SK-N-SH (cell line): ENCODE results near the gene BTN3A1. TPM values are rescaled to one million over a fixed set of nuclear protein-coding genes. Genes with fewer than 3 reads are reported as not detected.

Experiments
- CTCF ChIA-PET: fragments of 300-600, 350-600 bp; formaldehyde crosslinking; extraction: SDS; loops from one replicate; lab custom pipeline; 2021; lab: Yijun Ruan, JAX
- POLR2A ChIA-PET: fragments of 350-600 bp; sonication (Branson Sonifier 250); formaldehyde crosslinking; extraction: SDS; loops from one replicate; lab custom pipeline; 2020; ENCODE audit warnings: antibody characterized with exemption, inconsistent platforms; lab: Yijun Ruan, JAX
- DNase-seq: peaks from one replicate; pipeline ENCODE4 v3.0.0; 2012
- H2AFZ ChIP-seq: fragments of 200-600 bp; sonication (generic); 2 replicates; pipeline ENCODE4 v1.8.1; 2016; ENCODE audit warnings: antibody characterized with exemption, mild to moderate bottlenecking, low read depth
- H3F3A ChIP-seq: fragments of 200-600 bp; sonication (generic); replicated peaks from 2 replicates; pipeline ENCODE3; 2016; ENCODE audit warnings: antibody characterized with exemption, mild to moderate bottlenecking; ENCODE audit not compliant: insufficient read depth
- H3K27ac ChIP-seq, 2 experiments: fragments of 200-500 bp in 1 of 2; fragments of 200-600 bp in 1 of 2; sonication (Bioruptor generic) in 1 of 2; sonication (generic), shearing (Covaris generic) in 1 of 2; 2 replicates each; pipeline versions ENCODE4 v1.5.1 to v1.6.1; 2014 to 2016; ENCODE audit warnings: low read depth in 2 of 2, inconsistent platforms in 1 of 2, low read length in 1 of 2, mild to moderate bottlenecking in 1 of 2, mixed read lengths in 1 of 2
- H3K27me3 ChIP-seq: fragments of 200-600 bp; sonication (generic), shearing (Covaris generic); 2 replicates; pipeline ENCODE4 v1.6.1; 2016; ENCODE audit warnings: mixed run types; ENCODE audit not compliant: insufficient read depth
- H3K36me3 ChIP-seq, 2 experiments: fragments of 200-500 bp in 1 of 2; fragments of 200-600 bp in 1 of 2; sonication (Bioruptor generic) in 1 of 2; sonication (generic) in 1 of 2; replicated peaks in 1 of 2; 2 replicates each; pipeline versions ENCODE3 to v1.5.1; 2014 to 2016; ENCODE audit warnings: low read length in 1 of 2, mild to moderate bottlenecking in 1 of 2; ENCODE audit not compliant: insufficient read depth in 2 of 2, control insufficient read depth in 1 of 2
- H3K4me1 ChIP-seq, 2 experiments: fragments of 200-500 bp in 1 of 2; fragments of 200-600 bp in 1 of 2; sonication (Bioruptor generic) in 1 of 2; sonication (generic), shearing (Covaris generic) in 1 of 2; 2 replicates each; pipeline versions ENCODE4 v1.5.1 to v1.6.1; 2014 to 2016; ENCODE audit warnings: low read depth in 1 of 2, low read length in 1 of 2, mixed run types in 1 of 2; ENCODE audit not compliant: insufficient read depth in 2 of 2, control insufficient read depth in 1 of 2
- H3K4me2 ChIP-seq: fragments of 200-600 bp; sonication (generic), shearing (Covaris generic); 2 replicates; pipeline ENCODE4 v1.6.1; 2017; ENCODE audit warnings: mixed run types
- H3K4me3 ChIP-seq, 2 experiments: fragments of 200-500 bp in 1 of 2; fragments of 200-600 bp in 1 of 2; sonication (Bioruptor generic) in 1 of 2; sonication (generic), shearing (Covaris generic) in 1 of 2; 2 replicates each; pipeline versions ENCODE4 v1.5.1 to v1.8.1; 2014 to 2016; ENCODE audit warnings: low read depth in 2 of 2, inconsistent platforms in 1 of 2, low read length in 1 of 2, mild to moderate bottlenecking in 1 of 2, mixed read lengths in 1 of 2, moderate library complexity in 1 of 2
- H3K79me2 ChIP-seq: fragments of 200-600 bp; sonication (generic); 2 replicates; pipeline ENCODE4 v1.8.1; 2017; ENCODE audit warnings: mild to moderate bottlenecking; ENCODE audit not compliant: insufficient read depth
- H3K9ac ChIP-seq: fragments of 200-600 bp; sonication (generic); 2 replicates; pipeline ENCODE4 v1.6.1; 2017; ENCODE audit warnings: mixed run types
- H3K9me2 ChIP-seq: fragments of 200-600 bp; sonication (generic); 2 replicates; pipeline ENCODE4 v1.6.1; 2017; ENCODE audit warnings: mixed run types
- H3K9me3 ChIP-seq: fragments of 200-600 bp; sonication (generic); 2 replicates; pipeline ENCODE4 v1.6.1; 2017; ENCODE audit warnings: mixed run types, mild to moderate bottlenecking, moderate library complexity
- H4K20me1 ChIP-seq: fragments of 200-600 bp; sonication (generic); 2 replicates; pipeline ENCODE4 v1.6.1; 2017; ENCODE audit warnings: mild to moderate bottlenecking, mixed run types; ENCODE audit not compliant: insufficient read depth
- CHD2 ChIP-seq: fragments of 150-350 bp; IDR thresholded peaks from 2 replicates; pipeline ENCODE4 v1.6.1; 2018; ENCODE audit warnings: low read length; ENCODE audit not compliant: partially characterized antibody
- CTCF ChIP-seq: fragments of 200-600 bp; sonication (generic); IDR thresholded peaks from 2 replicates; pipeline ENCODE4 v1.6.1; 2017; ENCODE audit warnings: antibody characterized with exemption, mild to moderate bottlenecking, moderate library complexity
- ELF1 ChIP-seq: IDR thresholded peaks from 2 replicates; pipeline ENCODE4 v1.4.0; 2012
- FOSL2 ChIP-seq: IDR thresholded peaks from 2 replicates; pipeline ENCODE4 v1.4.0; 2012; ENCODE audit warnings: low read depth, mild to moderate bottlenecking, moderate library complexity, borderline replicate concordance
- FOXJ3 ChIP-seq: sonication (generic); formaldehyde crosslinking; IDR thresholded peaks from 2 replicates; pipeline ENCODE4 v1.5.1; 2020; ENCODE audit warnings: mild to moderate bottlenecking, missing genetic modification reagents
- GABPA ChIP-seq: IDR thresholded peaks from 2 replicates; pipeline ENCODE4 v1.4.0; 2012; ENCODE audit warnings: low read depth, mild to moderate bottlenecking
- GATA2 ChIP-seq: sonication (generic); formaldehyde crosslinking; IDR thresholded peaks from 2 replicates; pipeline ENCODE4 v1.5.0; 2020; ENCODE audit warnings: mild to moderate bottlenecking, missing genetic modification reagents
- IRF3 ChIP-seq: fragments of 150-350 bp; IDR thresholded peaks from 2 replicates; pipeline ENCODE4 v1.6.1; 2016; ENCODE audit warnings: mild to moderate bottlenecking, low read depth, low read length
- MAX ChIP-seq: IDR thresholded peaks from 2 replicates; pipeline ENCODE4 v1.4.0; 2012; ENCODE audit warnings: low read depth
- MXI1 ChIP-seq: IDR thresholded peaks from 2 replicates; pipeline ENCODE4 v1.6.1; 2012; ENCODE audit warnings: mild to moderate bottlenecking, low read depth, low read length, improper control_type of control experiment
- NFIC ChIP-seq: IDR thresholded peaks from 2 replicates; pipeline ENCODE4 v1.4.0; 2012; ENCODE audit warnings: borderline replicate concordance
- PBX3 ChIP-seq: IDR thresholded peaks from 2 replicates; pipeline ENCODE4; 2012
- POLR2AphosphoS5 ChIP-seq: IDR thresholded peaks from 2 replicates; pipeline ENCODE4 v1.6.1; 2012; ENCODE audit warnings: low read depth, low read length
- REST ChIP-seq: IDR thresholded peaks from 2 replicates; pipeline ENCODE4 v1.6.1; 2012; ENCODE audit warnings: mild to moderate bottlenecking, low read depth, low read length, moderate library complexity
- RFX5 ChIP-seq: IDR thresholded peaks from 2 replicates; pipeline ENCODE4 v1.6.1; 2012; ENCODE audit warnings: mild to moderate bottlenecking, improper control_type of control experiment, low read length
- SIN3A ChIP-seq: IDR thresholded peaks from 2 replicates; pipeline ENCODE4 v1.6.1; 2012; ENCODE audit warnings: low read depth, mild to moderate bottlenecking, low read length, moderate library complexity, borderline replicate concordance
- SMC3 ChIP-seq: IDR thresholded peaks from 2 replicates; pipeline ENCODE4 v1.6.1; 2012; ENCODE audit warnings: low read depth, low read length, improper control_type of control experiment
- TAF1 ChIP-seq: IDR thresholded peaks from 2 replicates; pipeline ENCODE4 v1.6.1; 2012; ENCODE audit warnings: low read depth, mild to moderate bottlenecking, low read length, moderate library complexity, borderline replicate concordance
- USF2 ChIP-seq: fragments of 150-350 bp; IDR thresholded peaks from 2 replicates; pipeline ENCODE4 v1.6.1; 2017; ENCODE audit warnings: antibody characterized with exemption, low read length, low read depth, borderline replicate concordance
- ZBTB33 ChIP-seq: IDR thresholded peaks from 2 replicates; pipeline ENCODE4 v1.4.0; 2012; ENCODE audit warnings: low read depth, borderline replicate concordance
- polyA plus RNA-seq, 3 experiments: library from polyadenylated mRNA; depleted of rRNA; stranded (reverse); fragments of >200 nt; gene quantifications; 2 replicates each; pipeline ENCODE4 v1.2.3, GENCODE V29; 2012

The BTN3A1 gene
- polyA plus RNA-seq, 1 of the 3 experiments (the other 2 are of a cell fraction), result 14.2 TPM

GRCh38 chr6:26355366-26355765, 46.7 kb upstream of the BTN3A1 start:
- Histone ChIP-seq H3K4me1 (peaks cover 0 to 15% of the 10 kb centered on the region in 2 experiments; a peak in 3 of 4 replicates), H3K4me3 (no peak overlapping the region), H3K9ac (no peak overlapping the region), H2AFZ (no peak overlapping the region), H3K9me3 (no peaks in the 10 kb centered on the region), H3K27me3 (no peaks in the 10 kb centered on the region), H3K27ac (no peak overlapping the region), H4K20me1 (no peaks in the 10 kb centered on the region), H3K36me3 (no peaks in the 10 kb centered on the region), H3K4me2 (no peak overlapping the region), H3K9me2 (no peaks in the 10 kb centered on the region), H3K79me2 (no peaks in the 10 kb centered on the region), H3F3A (peaks cover 14% of the 10 kb centered on the region)
- ChIA-PET POLR2A (no interaction called here), CTCF (interaction anchor here (1.2 to 2.5 kb wide), 2 partner anchors 14 to 144 kb away, joined by 3 to 10 read pairs; partner anchors contain the start of gene BTN1A1)
- no peak for DNase-seq
- TF ChIP-seq CTCF, result no peak
- no peak for TF ChIP-seq FOSL2
- no peak for TF ChIP-seq GABPA
- TF ChIP-seq POLR2AphosphoS5, result no peak
- TF ChIP-seq RFX5, result no peak
- TF ChIP-seq REST, result no peak
- TF ChIP-seq CHD2, result no peak
- no peak for TF ChIP-seq ZBTB33
- no peak for TF ChIP-seq TAF1
- TF ChIP-seq SMC3, result no peak
- no peak for TF ChIP-seq SIN3A
- no peak for TF ChIP-seq ELF1
- no peak for TF ChIP-seq MXI1
- TF ChIP-seq FOXJ3 (CRISPR knock-in tag), result no peak
- no peak for TF ChIP-seq IRF3
- TF ChIP-seq NFIC, result no peak
- TF ChIP-seq GATA2 (CRISPR knock-in tag), result no peak
- no peak for TF ChIP-seq USF2
- no peak for TF ChIP-seq PBX3
- TF ChIP-seq MAX, result no peak
